Activated T-helper 1 cell treated with Interleukin-2 at 50 U/mL for 16 hours (primary cell): Measurements from ENCODE around the gene CACNA1D.
"Not testable (repeated sequence)": the region's sequence is repeated elsewhere in the genome, so short reads cannot be mapped to it uniquely, and the experiment has no call there.

Experiments
- DNase-seq: peaks from one replicate; pipeline ENCODE4 v3.0.0-alpha.2; 2020; ENCODE audit warnings: low read depth

Gene CACNA1D

GRCh38 chr3:53493963-53494791 is at the start of gene CACNA1D:
Gene CACNA1D (plus strand): TSS chr3:53494611. CDS start chr3:53495167, 556 bp downstream.
- no peak for DNase-seq

DNA sequence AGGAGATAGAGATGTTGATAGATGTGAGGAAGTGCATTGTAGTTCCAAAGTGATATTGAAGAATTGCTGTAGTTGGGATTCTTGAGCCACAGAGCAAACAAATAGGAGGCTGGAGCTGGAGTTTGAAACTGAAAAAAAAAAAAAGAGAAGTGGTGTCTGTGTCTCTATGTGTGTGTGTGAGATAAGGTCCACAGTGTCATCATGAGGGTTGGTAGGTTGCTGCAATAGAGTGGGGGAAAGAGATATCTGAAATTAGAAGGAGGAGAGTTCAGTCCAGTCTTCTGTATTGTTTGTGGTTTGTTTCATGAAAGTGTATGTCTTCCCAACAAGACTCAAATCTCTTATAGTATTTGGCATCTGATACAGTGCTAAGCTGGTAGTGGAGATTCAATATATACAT is 37.3 kb upstream of the CACNA1D start:
- no peak for DNase-seq

- DNase-seq, result no peak
Measured at GRCh38 chr3:53460326-53460725, 34.1 kb upstream of the CACNA1D start.

GRCh38 chr3:53464424-53464823 is 30.0 kb upstream of the CACNA1D start:
- no peak for DNase-seq

- DNase-seq, result not testable (repeated sequence)
Measured at GRCh38 chr3:53469758-53470157, 24.7 kb upstream of the CACNA1D start.

- DNase-seq, result no peak
Measured at GRCh38 chr3:53473422-53473821, 21.0 kb upstream of the CACNA1D start.

DNA sequence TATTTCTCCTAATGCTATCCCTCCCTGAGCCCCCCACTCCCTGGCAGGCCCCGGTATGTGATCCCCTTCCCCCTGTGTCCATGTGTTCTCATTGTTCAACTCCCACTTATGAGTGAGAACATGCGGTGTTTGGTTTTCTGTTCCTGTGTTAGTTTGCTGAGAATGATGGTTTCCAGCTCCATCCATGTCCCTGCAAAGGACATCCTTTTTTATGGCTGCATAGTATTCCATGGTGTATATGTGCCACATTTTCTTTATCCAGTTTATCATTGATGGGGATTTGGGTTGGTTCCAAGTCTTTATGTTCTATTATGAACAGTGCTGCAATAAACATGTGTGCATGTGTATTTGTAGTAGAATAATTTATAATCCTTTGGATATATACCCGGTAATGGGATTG is 18.0 kb upstream of the CACNA1D start:
- not testable (repeated sequence) for DNase-seq

DNA sequence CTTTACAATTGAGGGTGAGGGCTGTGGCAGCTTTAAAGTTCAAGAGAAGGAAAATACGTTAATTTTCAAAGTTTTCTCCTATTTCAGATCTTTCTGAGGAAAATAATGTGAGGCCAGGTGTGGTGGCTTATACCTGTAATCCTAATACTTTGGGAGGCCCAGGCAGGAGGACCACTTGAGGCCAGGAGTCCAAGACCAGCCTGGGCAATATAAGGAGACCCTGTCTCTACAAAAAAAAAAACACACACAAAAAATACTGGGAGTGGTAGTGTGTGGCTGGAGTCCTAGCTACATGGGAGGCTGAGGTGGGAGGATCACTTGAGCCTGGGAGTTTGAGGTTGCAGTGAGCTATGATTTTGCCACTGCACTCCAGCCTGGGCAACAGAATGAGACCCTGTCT is 16.7 kb upstream of the CACNA1D start:
- not testable (repeated sequence) for DNase-seq

GRCh38 chr3:53478166-53478830 is 16.1 kb upstream of the CACNA1D start:
- DNase-seq, result no peak

DNA sequence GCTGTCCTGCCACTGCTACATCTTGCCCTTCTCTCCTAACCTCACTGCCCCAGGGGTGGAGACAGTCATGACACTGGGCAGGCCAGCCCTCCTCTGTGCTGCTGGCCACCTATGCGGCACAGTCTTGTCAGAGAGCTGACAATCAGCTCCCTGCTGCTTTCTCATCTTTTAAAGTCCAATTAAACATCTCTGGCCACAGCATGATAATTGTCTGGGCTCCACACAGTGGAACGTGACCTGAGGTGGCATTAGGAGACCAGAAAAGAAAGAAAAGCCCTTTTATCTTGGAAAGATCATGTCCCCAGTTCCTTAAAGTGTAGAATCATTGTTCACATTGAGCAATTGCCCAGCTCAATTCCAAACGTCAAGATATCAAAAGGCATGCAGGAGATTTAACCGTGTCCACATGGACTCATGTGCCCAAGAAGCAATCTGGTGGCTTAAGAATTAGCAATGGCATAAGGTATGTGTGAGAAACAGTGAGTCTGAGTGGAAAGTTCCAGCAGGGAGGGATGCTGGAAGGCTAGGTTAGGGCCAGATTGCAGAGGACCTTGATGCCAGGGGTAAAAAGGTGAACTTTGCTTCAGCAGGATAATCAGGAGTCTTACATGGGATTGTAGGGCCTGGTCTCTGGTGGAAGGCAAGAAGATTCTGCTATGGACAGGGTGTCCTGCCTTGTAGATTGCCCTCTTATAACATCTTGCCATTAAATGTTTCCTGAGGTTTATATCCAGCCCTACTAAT is 15.3 kb upstream of the CACNA1D start:
- DNase-seq, result no peak

- no peak for DNase-seq
Measured at GRCh38 chr3:53482227-53482626, 12.2 kb upstream of the CACNA1D start.

DNA sequence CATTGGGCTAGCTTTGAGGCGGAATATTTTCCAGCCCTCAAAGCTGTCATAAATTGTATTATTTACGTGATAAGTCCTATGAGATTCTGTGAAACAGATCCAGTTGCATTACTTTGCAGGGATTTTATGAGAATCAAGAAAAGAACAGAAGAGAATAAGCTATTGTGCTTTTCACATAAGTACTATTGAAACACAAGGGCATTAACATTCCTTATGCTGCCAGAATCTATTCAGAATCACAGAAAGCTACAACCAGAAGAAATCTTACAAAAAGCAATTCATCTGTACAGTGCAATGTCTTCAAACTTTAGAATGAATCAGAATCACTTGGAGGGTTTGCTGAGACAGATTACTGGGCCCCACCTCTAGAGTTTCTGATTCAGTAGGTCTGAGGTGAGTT is 10.6 kb upstream of the CACNA1D start:
- no peak for DNase-seq

DNA sequence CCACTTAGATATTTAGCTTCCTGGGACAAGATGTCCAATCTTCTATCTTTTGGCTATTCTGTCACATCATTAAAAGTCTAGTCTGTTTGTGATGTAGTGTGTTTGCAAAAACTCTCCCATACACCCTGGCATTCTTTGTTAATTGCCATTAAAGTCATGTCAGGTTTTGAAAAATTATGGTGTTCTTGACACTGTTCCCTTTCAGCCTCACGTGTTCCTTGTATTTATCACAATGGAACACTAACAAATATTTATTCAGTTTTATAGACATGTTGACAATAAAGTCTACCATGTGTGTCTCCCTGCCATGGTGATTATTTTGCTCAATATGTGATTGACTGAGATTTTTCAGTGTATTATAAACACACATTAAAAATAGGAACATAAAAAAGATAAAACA is 9.4 kb upstream of the CACNA1D start:
- no peak for DNase-seq

DNA sequence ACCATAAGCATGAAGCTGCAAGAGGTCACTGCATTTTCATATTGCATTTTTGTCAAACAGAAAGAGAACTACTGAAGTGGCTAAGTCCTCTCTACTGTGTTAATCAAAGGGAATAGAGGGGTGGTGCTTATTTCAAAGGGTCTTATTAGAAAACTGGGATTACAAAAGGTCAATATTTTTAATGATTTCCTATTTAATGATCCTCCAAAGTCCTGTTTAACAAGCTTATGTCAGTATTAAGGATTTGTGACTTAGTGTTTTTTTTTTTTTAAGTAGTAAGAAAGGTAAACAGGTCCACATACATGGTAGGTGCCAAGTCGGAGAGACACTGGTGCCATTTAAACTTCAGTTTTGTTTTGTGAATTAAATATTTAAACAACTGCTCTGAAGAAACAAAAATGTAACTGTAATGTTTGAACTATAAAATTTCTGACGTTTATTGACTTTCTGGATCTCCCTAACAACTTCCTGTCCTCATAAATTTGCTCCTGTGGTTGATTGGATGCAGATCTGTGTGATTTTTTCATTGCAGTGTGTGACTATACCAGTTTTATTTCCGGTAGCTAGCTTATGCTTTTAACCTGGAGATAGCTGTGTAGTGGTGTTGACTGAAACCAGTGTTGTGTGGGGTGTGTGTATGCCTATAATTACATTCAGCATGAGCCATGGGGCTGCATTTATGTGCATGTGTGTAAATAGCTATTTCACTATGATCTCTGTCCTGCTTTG is 8.6 kb upstream of the CACNA1D start:
- DNase-seq, result no peak

- no peak for DNase-seq
Measured at GRCh38 chr3:53486961-53487654, 7.3 kb upstream of the CACNA1D start.

- no peak for DNase-seq
Measured at GRCh38 chr3:53489386-53489785, 5.0 kb upstream of the CACNA1D start.

DNA sequence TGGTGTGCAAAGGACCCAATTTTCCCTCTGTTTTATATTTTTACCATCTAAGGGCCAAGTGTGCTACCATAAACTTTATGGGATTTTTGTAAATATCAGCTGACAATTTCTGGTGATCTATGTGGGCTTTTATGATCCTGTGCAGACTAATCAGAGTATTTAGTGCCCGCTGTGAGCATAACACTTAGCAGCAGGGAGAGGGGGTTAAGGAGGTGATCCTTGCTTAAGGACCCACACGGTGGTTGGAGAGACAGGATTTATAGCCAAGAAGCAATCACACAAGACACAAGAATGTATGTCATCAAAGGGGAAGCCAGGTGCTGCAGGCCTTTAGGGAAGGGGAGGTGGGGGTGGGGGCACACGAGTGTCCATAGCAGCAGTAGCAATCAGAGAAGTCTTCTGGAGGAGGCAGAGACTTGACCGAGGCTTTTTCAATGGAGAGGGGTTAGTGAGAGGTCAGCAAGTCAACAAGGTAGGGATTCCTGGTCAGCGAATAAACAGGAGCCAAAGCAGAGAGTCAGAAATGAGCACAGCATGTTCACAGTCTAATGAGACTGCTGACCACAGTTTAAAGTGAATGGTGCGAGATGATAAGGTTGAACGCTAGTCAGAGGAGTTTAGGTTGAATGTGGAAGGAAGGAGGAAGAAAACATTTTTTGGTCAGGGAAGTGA is 4.5 kb upstream of the CACNA1D start:
- no peak for DNase-seq

DNA sequence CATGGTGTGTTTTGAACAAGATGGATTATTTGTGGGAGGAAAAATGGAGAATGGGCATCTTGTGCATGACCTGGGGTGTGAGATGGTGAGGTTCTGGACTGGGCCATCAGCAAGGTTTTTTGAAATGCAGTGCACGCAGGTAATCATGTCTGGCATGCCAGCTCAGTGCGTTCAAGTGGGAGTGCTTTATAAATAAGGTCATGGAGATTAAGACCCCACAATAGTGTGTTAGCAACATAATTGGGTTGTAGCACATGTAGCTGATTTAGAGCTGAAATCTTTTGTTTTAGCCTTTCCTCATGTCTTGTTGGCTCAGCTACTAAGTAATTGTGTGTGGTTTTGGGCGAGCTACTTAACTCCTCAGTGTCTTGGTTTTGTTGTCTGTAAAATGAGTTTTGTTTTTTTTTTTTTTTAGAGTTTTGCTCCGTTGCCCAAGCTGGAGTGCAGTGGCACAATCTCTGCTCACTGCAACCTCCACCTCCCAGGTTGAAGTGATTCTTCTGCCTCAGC is 3.9 kb upstream of the CACNA1D start:
- no peak for DNase-seq

DNA sequence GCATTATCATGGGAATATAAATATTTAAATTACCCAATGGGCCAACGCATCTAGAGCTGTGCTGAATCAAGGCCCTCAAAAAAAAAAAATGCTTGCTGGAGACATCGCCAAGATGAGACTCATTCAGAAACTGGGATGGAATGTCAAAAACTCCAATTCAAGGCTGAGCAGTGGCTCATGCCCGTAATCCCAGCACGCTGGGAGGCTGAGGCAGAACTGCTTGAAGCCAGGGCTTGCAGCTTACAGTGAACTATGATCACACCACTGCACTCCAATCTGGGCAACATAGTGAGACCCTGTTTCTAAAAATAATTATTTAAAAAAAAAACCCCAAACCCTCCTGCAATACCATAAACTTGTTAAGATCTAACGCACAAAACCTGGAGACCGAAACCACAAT is 3.1 kb upstream of the CACNA1D start:
- no peak for DNase-seq

DNA sequence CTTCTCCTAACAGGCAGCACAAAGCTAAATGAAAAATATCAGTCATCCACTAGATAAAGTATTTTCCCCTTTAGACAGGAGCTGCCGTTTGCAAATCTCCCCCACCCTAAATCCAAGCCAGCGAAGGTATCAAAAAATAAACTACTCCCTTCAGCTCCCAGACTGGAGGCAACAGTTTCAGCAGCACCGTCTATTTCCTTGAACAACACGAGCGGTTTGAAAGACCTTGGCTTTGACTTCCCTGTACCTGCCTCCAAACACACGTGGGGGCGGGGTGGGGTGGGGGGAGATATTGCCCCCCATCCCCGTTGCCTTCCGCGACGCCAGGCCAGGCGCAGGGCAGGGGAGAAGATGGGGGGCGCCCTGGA is 832 bp upstream of the CACNA1D start:
- DNase-seq, result no peak

- no peak for DNase-seq
Measured at GRCh38 chr3:53495146-53495519, 722 bp downstream of the CACNA1D start.
